Fibroblast of upper back skin (primary cell): ENCODE measurements around the gene KRT39.

Experiments
- DNase-seq: peaks from one replicate; pipeline ENCODE4 v3.0.0-alpha.2; 2013

Gene KRT39

DNA sequence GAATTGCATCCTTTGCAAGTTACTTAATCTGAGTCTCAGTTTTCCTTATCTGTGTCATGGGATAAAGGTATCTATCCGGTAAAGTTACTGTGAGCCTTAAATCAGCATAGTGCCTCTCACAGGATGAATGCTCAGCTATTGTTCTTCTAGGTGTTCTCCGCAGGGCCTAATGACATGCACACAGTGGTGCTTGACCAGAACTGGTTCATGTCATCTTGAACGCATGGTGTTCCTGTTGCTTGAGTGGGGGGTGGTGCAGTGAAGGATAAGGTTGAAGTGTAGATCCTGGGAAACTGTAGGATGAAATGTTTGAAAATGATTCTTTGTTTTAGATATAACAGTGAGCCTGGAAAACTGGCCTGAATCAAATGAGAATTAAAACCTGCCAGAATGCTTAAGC, 13.4 kb upstream of the KRT39 start:
- DNase-seq, result no peak

DNA sequence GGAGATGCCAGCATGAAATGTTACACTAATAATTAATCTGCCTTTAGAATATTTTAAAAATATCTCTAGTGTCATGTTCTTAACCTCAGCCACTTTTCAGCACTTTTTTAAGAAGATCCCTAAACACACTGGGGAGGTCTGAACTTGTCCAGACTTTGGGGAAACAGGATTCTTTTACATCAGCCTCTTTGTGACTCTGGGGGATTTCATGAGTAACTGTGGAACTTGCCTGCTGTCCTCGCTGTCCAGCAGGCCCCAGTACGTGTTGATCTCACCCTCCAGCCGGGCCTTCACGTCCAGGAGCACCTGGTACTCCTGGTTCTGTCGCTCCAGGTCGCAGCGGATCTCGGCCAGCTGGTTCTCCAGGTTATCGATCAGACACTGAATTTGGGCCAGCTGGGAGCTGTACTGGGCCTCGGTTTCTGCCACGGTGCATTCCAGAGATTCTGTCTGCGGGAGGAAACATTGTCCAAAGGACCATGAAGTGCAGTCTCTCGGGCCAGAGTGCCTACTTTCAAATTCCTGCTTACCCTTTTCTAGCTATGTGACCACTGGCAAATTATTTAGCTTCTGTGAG, 11.9 kb upstream of the KRT39 start:
- no peak for DNase-seq

DNA sequence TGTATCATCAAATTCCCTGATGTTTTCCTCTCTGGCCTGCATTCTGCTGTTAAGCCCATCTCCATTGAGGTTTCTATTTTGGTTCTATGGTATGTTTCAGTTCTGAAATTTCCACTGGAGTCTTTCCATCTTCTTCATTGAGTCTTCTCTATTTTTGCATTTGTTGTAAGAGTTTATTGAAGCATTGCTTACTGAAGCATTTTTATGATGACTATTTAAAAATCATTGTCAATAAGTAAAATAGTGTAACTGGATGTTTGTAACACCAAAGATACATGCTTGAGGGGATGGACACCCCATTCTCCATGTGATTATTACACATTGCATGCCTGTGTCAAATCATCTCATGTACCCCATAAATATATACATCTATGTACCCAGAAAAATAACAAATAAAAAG, 8.8 kb upstream of the KRT39 start:
- no peak for DNase-seq

DNA sequence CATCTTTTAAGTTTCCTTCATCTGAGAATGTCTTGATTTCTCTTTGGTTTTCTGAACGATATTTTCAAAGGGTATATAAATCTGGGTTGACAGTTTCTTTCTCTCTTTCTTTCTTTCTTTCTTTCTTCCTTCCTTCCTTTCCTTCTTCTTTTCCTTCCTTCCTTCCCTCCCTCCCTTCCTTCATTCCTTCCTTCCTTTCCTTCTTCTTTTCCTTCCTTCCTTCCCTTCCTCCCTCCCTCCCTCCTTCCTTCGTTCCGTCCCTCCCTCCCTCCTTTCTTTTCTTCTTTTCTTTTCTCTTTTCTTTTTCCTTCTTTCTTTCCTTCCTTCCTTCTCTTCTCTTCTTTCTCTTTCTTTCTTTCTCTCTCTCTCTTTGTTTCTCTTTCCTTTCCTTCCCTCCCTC, 7.6 kb upstream of the KRT39 start:
- no peak for DNase-seq

DNA sequence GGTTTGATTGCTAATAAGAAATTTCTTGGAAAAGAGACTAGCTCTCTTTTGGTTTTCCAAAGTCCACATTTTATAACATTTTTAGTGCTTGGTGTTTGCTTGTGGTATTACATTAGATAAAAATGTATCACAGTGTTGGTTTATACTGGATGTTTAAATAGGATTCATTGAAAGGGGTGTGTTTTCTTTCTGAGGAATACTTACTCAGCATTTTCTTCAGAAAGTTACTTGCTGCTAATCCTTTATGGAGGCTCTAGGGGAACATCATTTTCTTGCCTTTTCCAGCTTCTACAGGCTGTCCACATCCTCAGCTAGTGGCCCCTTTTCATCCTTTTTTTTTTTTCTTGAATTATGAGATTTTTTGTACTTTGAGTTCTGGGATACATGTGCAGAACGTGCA, 834 bp upstream of the KRT39 start:
- DNase-seq, result no peak

DNA sequence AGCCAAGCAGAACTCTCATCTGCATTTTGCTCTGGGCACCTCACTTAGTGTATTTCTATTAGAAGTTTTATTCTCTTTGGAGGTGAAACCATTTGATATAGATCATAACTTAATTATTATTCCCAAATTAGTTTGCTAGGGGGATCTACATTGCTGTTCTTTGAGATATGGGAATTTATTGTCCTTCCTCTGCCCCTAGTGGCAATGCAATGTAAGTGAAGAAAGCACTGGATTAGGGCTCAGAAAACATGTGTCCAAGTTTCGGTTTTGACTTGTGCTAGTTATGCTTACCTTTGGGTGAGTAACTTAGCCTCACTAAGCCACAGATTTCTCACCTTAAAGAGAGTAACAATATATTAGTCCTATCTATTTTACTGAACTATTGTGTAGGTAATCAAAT, 2.9 kb downstream of the KRT39 start:
- DNase-seq, result no peak

DNA sequence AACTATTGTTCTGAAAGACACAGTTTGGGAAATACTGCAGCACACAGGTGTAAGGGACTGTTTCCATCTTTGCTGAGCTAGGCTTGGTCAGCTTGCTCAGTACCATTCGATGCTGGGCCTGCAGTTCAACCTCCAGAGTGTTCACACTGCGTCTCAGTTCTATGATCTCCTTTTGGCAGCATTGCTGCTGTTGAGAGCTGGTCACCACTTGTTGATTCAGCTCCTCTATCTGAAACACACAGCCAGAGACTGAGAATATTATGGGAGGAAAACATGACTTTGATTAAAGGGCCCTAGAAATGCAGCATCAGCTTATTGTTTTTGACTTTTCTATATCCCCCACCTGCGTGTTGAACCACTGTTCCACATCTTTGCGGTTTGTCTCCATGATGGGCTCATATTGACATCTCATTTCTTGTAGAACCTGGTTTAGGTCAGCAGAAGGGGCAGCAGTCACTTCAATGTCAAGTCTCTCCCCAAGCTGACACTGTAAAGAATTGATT, 4.6 kb downstream of the KRT39 start:
- DNase-seq, result no peak

DNA sequence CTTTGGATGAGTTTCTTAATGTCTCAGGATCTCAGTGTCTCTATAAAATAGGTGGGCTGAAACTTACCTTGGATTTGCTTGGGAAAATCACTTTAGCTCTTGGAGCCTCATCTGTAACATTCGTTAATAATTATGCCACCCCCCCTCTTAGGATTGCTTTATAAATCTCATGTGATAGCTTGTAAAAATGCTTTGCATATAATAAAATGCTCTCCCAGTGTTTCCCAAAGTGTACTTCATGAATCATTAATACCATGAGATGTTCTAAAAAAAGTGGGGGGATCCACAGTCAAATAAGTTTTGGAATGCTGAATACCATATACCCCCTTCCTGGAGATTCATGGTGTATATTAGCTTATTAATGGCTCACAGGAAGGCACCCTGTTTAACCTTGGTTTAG, 5.2 kb downstream of the KRT39 start:
- no peak for DNase-seq

DNA sequence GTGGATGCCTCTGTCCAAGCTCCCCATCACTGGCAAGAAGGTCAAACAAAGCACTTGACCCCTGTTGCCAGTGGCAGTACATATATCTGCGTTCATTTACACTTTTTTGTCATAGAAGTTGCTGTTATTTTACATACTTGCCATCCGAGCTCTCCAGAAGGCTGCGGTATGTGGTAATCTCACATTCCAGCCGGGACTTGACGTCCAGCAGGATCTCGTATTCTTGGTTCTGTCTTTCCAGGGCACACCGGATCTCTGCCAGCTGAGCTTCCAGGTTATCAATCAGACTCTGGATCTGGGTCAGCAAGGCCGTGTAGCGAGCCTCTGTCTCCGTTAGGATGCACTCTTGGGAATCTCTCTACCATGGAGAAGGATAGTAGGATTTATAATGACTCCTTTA, 6.6 kb downstream of the KRT39 start:
- no peak for DNase-seq

DNA sequence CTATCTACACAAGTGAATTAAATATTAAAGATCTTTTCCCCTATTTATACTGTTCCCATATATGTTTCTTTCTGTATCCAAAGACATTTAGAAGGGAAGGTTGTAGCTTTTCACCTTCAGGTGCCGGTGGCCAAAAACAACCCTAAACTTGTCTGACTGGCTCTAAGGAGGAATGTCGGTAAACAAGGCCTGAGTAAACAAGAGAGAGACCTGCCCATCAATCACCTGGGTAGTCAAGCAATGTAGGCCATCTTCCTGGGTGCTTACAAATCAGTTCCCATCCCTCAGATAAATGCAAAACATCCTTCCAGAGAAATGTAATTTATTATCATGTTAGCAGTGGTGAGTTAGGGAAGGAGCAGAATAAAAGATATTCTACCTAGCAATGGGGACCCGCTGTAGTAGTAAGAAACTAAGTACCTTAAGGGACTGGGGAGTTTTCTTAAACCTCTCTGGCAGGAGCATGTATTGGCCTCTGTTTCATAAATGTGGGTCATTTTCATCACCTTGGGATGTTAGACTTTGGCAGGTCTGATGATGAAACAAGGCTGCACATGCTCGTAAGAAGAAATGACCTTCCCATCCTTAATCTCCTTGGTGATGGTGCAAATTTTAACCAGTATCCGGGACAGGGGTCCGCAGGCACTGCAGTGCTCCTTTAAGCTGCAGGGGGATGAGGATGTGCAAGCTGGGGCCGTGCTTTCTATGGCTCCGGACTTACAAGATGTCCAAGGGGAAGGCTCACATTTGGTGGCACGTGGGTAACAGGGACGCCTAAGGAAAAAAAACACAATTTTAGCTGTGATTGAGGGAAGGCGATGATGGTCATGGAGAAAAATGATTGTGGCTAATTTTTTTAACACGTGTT, 8.4 kb downstream of the KRT39 start:
- no peak for DNase-seq

DNA sequence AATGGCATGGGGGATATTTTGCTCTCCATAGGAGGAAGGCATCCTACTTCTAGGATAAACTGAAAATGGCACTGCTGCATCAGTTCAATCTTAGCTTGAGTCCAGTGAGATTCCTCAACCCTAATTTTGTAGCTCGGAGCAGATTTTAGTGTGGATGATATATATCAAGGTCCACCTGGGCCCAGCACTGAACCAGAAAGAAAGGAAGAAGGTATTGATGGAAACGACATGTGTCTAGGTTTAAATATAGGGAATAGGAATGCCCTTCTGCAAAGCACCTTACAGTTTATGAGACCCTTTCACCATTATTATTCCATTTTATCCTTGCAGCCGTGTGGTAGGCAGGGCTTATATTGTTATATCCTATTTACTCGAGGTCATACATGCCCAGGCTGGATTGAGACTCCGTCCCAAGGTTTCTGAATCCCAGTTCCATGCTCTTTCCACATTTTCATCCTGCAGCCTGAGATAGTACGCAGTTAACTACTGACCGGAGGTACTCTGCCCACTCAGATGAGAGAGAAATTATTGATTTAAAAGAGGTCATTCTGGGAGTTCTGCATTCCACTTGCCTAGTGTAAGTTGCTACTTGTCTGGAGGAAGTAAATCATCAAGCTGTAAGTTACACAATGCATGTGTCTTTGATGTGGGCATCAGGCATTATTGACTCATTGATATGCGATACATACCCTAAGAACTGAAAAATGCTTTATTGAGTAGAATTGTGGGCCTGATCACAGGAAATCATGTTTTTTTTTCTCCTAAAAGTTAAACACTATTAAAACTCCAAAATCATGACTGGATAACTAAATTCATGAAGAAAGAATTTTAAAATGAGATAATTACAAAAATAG, 10.1 kb downstream of the KRT39 start:
- peak; percentile 98 for DNase-seq

DNA sequence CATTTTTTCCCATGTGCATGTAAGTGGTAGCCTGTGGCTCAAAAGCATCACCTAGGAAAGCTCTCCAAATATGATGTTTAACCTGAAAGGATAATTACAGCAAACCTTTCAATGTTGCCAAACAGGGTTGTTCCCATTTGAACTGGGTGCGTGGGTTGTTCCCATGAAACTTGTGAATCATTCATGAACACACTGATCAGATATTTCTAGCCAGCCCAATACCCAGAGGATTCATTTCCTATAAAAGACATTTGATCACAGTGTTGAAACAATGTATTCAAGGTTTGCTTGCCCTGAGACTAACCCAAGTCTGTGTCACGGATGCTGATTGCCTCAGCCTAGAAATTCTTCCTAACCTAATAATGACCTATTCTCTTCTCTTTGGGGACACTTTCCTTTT, 12.9 kb downstream of the KRT39 start:
- peak; percentile 85 for DNase-seq

DNA sequence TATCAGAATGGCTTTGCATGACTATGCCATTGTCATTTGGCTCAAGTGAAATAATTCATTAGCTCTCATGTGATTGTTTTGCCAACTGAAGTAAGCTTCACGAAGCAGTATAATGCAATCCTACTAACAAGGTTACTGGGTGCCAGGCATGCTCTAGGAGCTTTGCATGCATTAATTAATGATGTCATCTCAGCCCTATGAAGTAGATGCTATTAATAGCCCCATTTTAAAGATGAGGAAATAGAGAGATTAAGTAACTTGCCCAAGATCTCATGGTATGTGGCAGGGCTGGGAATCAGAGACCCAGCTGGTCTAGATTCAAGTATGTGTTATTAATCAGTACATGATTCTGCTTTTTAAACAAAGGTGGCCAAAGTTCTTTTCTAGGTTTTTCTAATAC, 14.1 kb downstream of the KRT39 start:
- DNase-seq, result peak; percentile 86

DNA sequence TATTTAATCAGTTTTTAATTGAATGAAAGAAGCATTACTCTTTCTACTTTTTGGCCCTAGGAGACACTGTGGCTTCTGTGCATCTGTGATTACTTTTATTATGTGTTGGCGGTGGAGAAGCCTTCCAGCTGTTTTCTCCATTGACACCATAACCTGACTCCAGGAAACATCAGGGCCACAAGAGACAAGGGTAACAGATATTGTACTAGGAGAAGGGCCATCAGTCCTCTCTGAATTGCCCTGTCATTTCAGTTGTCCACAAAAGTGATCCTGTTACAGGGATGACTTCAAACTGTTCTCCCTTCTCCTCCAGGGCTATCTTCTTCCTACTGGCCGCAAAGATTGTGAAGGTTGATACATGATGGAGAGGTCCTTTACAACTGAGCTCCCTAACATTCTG, 14.6 kb downstream of the KRT39 start:
- no peak for DNase-seq

DNA sequence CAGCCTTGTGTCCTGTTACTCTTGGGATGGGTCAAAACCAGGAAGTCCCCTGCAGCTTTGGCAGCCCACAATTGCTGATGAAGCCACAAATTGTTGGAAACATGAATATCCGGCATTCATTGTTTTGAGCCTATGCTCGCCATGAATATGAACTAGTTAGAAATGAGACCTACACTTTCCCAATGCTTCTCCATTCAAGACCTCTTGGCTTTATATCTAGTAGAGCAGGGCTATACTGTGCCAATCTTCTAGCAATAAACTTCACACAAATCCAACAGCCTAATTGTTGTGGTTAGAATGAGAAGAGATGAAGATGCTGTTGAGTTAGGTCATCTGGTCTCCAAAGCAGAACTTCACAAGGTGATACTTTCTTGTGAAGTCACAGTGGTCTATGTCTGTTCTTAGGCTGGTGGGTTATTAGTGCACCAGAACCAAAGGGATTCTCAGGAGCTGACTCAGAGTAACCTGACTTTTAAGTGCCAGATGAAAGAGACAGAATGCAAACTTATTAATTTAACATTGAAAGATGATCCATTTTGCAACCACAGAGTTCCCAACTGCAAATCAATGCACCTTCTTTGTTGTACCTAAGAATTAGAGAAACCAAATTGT, 15.6 kb downstream of the KRT39 start:
- DNase-seq, result no peak

DNA sequence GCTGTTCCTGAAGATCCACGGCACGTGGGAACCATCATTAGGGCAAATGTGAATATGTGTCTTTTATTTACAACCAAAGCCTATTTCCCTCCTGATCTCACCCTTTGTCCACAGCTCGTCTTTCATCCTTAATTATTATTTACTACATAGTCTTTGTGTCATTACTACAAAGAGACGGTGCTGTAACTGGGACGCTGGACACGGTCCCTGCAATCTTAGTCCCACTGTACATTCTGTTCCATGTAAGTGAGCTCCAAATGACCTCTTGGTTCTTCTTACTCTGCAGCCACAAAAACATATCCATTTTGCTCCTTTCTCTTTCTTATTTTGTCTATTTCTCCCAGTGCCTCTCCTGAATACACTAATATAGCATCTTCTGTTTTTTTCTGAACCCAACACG, 16.6 kb downstream of the KRT39 start:
- no peak for DNase-seq

DNA sequence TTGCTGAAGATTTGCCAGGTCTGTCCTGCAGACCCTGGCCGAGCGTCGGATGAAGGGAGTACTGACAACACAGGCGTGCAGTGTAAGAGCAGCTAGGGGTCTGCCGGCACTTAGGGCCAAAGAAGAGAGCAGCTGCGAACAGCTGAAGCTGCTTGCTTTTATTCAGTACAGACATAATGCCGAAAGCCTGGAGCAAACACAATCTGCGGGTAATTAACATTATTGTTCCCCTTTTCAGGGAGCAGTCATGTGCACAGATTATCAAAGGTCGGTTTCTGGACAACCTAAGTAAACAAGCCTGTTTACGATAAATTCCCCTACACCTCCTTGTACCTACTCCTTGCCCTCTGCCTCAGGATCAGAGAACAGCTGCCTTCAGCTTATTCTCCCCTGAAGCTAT, 17.3 kb downstream of the KRT39 start:
- DNase-seq, result no peak

DNA sequence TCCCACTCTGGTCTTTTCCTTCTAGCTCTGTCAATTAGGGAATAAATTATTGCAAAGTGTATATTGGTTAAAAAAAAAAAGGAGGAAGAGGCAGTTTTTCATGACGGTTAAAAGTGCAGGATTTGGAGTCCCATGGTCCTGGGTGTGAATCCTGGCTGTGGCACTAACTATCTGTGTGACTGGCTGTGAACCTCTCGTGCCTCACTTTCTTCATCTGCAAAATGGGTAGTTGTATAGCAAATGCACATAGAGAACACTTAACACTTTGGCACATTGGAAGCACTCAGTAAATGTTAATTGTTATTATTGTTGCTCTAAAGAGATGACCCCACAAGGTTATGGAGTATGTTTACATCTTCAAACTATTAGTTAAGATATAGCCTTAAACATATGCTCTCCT, 18.8 kb downstream of the KRT39 start:
- no peak for DNase-seq

DNA sequence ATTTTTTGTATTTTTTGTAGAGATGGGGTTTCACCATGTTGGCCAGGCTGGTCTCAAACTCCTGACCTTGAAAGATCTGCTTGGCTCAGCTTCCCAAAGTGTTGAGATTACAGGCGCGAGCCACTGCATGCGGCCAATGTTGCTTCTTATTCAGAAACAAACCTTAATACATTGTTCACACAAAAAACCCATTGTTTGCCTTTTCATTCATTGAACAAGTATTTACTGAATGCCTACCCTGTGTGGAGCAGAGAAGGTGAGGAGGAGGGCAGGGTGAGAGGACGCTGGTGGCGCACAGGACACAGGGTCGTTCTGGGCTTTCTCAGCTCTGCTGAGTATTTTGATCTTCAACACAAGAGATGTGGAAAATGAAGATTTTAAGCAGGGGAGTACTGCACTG, 21.3 kb downstream of the KRT39 start:
- no peak for DNase-seq

DNA sequence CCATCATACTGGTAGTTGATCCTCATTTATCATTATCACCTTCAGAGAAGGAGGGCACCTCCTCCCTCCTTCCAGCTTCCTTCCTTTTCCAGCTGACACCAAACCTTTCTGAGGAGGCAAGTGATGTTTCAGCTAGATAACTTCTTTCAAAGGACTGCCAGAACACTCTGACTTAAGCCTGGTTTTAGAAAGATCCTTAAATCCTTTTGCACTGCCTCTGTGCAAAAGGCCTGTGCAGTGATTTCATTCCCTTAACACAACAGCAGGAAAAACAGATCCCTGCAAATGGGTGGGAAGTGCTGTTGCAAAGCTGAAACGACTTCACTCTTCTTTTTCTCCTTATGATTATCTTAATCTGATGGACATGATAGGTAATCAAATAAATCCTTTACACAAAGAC, 22.2 kb downstream of the KRT39 start:
- no peak for DNase-seq

DNA sequence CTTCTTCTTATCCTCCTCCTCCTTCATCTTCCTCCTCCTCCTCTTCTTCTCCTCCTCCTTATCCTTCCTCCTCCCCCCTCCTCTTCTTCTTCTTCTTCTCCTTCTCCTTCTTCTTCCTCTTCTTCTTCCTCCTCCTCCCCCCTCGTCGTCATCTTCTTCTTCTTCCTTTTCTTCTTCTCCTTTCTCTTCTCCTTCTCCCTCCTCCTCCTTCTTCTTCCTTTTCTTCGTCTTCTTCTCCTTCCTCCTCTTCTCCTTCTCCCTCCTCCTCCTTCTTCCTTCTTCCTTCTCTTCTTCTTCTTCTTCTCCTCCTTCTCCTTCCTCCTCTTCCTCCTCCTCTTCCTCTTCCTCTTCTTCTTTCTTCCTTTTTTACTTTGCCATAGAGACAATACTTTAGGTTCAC, 24.2 kb downstream of the KRT39 start:
- no peak for DNase-seq

DNA sequence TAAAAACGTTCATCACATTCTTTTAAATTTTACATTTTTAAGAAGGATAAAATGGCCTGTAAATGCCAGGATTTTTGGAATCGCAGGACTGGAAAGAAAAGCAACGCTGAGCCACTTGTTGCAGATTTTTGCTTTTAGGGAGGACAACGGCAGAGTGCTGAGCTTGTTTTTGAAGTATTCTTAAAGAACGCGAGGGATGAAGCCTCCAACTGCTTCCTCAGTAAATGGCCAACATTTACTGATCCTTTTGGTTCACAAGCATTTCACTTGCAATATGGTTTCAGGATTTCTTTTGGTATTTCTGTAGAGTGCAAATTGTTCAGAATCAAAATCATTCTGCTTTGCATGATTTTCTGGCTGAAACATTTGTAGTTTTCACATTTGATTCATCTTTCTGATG, 26.5 kb downstream of the KRT39 start:
- DNase-seq, result no peak

DNA sequence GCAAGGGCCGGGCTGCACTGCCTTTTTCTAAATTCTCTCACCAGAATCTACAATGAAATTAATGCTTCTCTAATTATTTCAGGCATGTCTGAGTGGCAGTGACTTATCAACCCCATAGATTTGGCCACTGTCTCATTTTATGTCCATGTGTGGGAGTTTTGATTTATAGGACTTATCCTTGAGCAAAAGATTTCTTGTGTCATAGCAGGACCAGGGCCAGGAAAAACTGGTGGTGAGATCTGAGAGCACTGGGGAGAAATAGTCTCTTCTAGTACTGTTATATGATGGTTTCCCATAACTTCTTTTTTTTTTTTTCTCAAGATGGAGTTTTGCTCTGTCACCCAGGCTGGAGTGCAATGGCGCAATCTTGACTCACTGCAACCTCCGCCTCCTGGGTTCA, 27.8 kb downstream of the KRT39 start:
- DNase-seq, result peak; percentile 41
